OCI-LY7 (cell line): ENCODE measurements around the gene ERCC6L2. TPM values are rescaled to one million over a fixed set of nuclear protein-coding genes. Genes with fewer than 3 reads are reported as not detected.

Experiments used
- BruUV-seq: library from RNA; stranded (reverse); fragments of 400-500 nt; replicated peaks from 2 replicates; lab custom pipeline; 2021; lab: Mats Ljungman, UMichigan
- CTCF ChIA-PET: fragments of 300-600 bp; sonication (Branson Sonifier 250); formaldehyde crosslinking; loops from one replicate; lab custom pipeline; 2022; ENCODE audit warnings: antibody characterized with exemption; ENCODE audit not compliant: unreplicated experiment; lab: Charles Lee
- POLR2A ChIA-PET: fragments of 300-600 bp; sonication (Branson Sonifier 250); formaldehyde crosslinking; loops from one replicate; lab custom pipeline; 2022; ENCODE audit warnings: antibody characterized with exemption; lab: Charles Lee
- DNase-seq: peaks from one replicate; pipeline ENCODE4 v3.0.0-alpha.2; 2015; ENCODE audit warnings: low spot score
- H2AFZ ChIP-seq: fragments of 200-600 bp; sonication (generic), shearing (Covaris generic); 2 replicates; pipeline ENCODE4 v1.6.1; 2014; ENCODE audit warnings: mild to moderate bottlenecking, antibody characterized with exemption, low read length, moderate library complexity
- H3K27ac ChIP-seq: fragments of 200-600 bp; sonication (generic); 2 replicates; pipeline ENCODE4 v1.5.1; 2014; ENCODE audit warnings: mixed run types, low read depth, mild to moderate bottlenecking, moderate library complexity, low read length, inconsistent platforms; ENCODE audit not compliant: poor library complexity, severe bottlenecking
- H3K36me3 ChIP-seq: fragments of 200-600 bp; sonication (generic); 2 replicates; pipeline ENCODE4 v1.6.1; 2014; ENCODE audit warnings: mild to moderate bottlenecking, antibody characterized with exemption, low read length, moderate library complexity, mixed read lengths; ENCODE audit not compliant: insufficient read depth
- H3K4me1 ChIP-seq: fragments of 200-600 bp; sonication (generic); 2 replicates; pipeline ENCODE4 v1.5.1; 2014; ENCODE audit warnings: mild to moderate bottlenecking, low read length; ENCODE audit not compliant: insufficient read depth, poor library complexity, severe bottlenecking
- H3K4me2 ChIP-seq: fragments of 200-600 bp; sonication (generic); 2 replicates; pipeline ENCODE4 v1.6.1; 2014; ENCODE audit warnings: mild to moderate bottlenecking, low read length
- H3K4me3 ChIP-seq: fragments of 200-600 bp; sonication (generic); 2 replicates; pipeline ENCODE4 v1.5.1; 2014; ENCODE audit warnings: mild to moderate bottlenecking, low read depth, low read length; ENCODE audit not compliant: poor library complexity, severe bottlenecking
- H3K79me2 ChIP-seq: fragments of 200-600 bp; sonication (generic); 2 replicates; pipeline ENCODE4 v1.6.1; 2016; ENCODE audit warnings: low read depth, mild to moderate bottlenecking, low read length, moderate library complexity, mixed read lengths; ENCODE audit not compliant: insufficient read depth
- H3K9me2 ChIP-seq: fragments of 200-600 bp; sonication (generic); 2 replicates; pipeline ENCODE4 v1.6.1; 2016; ENCODE audit warnings: mild to moderate bottlenecking, low read length, mixed read lengths; ENCODE audit not compliant: insufficient read depth
- H3K9me3 ChIP-seq: fragments of 200-600 bp; sonication (generic); 2 replicates; pipeline ENCODE4 v1.6.1; 2014; ENCODE audit warnings: mild to moderate bottlenecking, mixed run types, low read length, mixed read lengths
- H4K20me1 ChIP-seq: fragments of 200-600 bp; sonication (generic); 2 replicates; pipeline ENCODE4 v1.6.1; 2014; ENCODE audit warnings: mild to moderate bottlenecking, antibody characterized with exemption, low read length, moderate library complexity, mixed read lengths; ENCODE audit not compliant: insufficient read depth
- EZH2phosphoT487 ChIP-seq: fragments of 200-600 bp; sonication (generic); IDR thresholded peaks from 2 replicates; pipeline ENCODE4 v1.6.1; 2018; ENCODE audit warnings: low read depth, borderline replicate concordance, mild to moderate bottlenecking, mixed run types, antibody characterized with exemption, low read length, moderate library complexity, mixed read lengths
- intact Hi-C: fragments of 100-400 bp; cut with micrococcal nuclease; formaldehyde crosslinking; loops from one replicate; pipeline ENCODE4 v1.10.0; 2022; ENCODE audit not compliant: unreplicated experiment
- total RNA-seq, 2 experiments: library from RNA; depleted of rRNA in 1 of 2; stranded (reverse); fragments of >200 nt in 1 of 2; shearing (Covaris generic) in 1 of 2; gene quantifications; 2 replicates each; pipeline ENCODE4 v1.2.3, GENCODE V29; 2014 to 2022
- TF ChIP-seq, protein P1 (sequence below): fragments of 200-600 bp; sonication (generic); conservative IDR thresholded peaks from 2 replicates; pipeline ENCODE4 v1.5.1; 2014; ENCODE audit warnings: mild to moderate bottlenecking, antibody characterized with exemption, low read length, moderate library complexity, mixed read lengths

ERCC6L2 gene
- total RNA-seq, 2 experiments from 2014 or later: 34.9 to 38.7 TPM

DNA sequence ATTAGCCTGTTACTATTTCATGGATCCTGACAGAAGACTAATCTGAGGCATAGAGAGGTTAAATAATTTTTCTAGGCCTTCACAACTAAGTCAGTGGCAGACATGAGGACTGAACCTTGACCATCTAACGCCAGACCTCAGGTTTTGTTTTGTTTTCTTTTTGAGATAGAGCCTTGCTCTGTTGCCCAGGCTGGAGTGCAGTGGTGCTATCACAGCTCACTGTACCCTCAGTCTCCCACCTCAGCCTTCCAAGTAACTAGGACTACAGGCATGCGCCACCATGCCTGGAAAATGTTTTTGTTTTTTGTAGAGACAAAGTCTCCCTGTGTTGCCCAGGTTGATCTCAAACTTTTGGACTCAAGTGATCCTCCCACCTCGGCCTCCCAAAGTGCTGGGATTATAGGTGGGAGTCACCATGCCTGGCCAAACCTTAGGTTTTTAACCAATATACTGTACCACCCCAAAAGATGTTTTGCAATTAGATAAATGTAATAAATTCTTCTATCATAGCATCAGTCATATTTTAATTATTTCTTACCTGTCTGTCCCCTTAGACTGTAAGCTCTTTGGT is 35.4 kb downstream of the ERCC6L2 start:
- H3K4me3 ChIP-seq: no peak overlapping the region
- no peak for DNase-seq
- H4K20me1 ChIP-seq: no peaks in the 10 kb centered on the region
- no peaks in the 10 kb centered on the region for H3K4me1 ChIP-seq
- H3K9me2 ChIP-seq: no peaks in the 10 kb centered on the region
- TF ChIP-seq EZH2phosphoT487: no peak
- TF ChIP-seq, protein P1, sequence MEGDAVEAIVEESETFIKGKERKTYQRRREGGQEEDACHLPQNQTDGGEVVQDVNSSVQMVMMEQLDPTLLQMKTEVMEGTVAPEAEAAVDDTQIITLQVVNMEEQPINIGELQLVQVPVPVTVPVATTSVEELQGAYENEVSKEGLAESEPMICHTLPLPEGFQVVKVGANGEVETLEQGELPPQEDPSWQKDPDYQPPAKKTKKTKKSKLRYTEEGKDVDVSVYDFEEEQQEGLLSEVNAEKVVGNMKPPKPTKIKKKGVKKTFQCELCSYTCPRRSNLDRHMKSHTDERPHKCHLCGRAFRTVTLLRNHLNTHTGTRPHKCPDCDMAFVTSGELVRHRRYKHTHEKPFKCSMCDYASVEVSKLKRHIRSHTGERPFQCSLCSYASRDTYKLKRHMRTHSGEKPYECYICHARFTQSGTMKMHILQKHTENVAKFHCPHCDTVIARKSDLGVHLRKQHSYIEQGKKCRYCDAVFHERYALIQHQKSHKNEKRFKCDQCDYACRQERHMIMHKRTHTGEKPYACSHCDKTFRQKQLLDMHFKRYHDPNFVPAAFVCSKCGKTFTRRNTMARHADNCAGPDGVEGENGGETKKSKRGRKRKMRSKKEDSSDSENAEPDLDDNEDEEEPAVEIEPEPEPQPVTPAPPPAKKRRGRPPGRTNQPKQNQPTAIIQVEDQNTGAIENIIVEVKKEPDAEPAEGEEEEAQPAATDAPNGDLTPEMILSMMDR: no peak
- H3K27ac ChIP-seq: no peak overlapping the region
- intact Hi-C loops: no loop called here
- H3K36me3 ChIP-seq: peaks cover 18% of the 10 kb centered on the region
- CTCF ChIA-PET: no interaction called here
- H3K9me3 ChIP-seq: no peaks in the 10 kb centered on the region
- H2AFZ ChIP-seq: no peak overlapping the region
- BruUV-seq: no TSS peak
- H3K79me2 ChIP-seq: no peaks in the 10 kb centered on the region
- POLR2A ChIA-PET: interaction anchor here (1.3 kb wide), 1 partner anchor 10 kb away, joined by 5 read pairs; no protein-coding TSS in a partner anchor
- no peak overlapping the region for H3K4me2 ChIP-seq

DNA sequence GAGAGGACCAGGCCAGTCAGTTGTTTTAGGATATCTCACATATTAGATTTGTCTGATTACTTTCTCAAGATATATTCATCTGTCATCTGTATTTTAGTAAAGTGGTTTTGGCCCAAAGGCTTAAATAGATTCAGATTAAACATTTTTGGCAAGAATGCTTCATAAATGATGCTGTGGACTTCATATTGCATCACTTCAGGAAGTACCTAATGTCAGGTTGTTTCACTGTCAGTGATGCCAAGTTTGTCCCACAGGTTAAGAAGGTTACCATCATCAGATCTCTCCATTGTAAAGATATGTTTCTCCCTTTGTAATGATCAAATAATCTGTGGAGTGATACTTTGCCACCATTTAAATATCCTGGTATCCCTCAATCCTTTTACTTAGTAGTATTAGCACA is 37.3 kb downstream of the ERCC6L2 start:
- no TSS peak for BruUV-seq
- H3K4me2 ChIP-seq: no peak overlapping the region
- TF ChIP-seq, protein P1: no peak
- TF ChIP-seq EZH2phosphoT487: no peak
- H3K9me2 ChIP-seq: no peaks in the 10 kb centered on the region
- H3K79me2 ChIP-seq: no peaks in the 10 kb centered on the region
- no peaks in the 10 kb centered on the region for H3K9me3 ChIP-seq
- no peak for DNase-seq
- no peaks in the 10 kb centered on the region for H3K4me1 ChIP-seq
- no peak overlapping the region for H2AFZ ChIP-seq
- CTCF ChIA-PET: no interaction called here
- POLR2A ChIA-PET: no interaction called here
- H4K20me1 ChIP-seq: no peaks in the 10 kb centered on the region
- intact Hi-C loops: no loop called here
- peaks cover 33% of the 10 kb centered on the region for H3K36me3 ChIP-seq
- H3K27ac ChIP-seq: no peak overlapping the region
- H3K4me3 ChIP-seq: no peak overlapping the region

DNA sequence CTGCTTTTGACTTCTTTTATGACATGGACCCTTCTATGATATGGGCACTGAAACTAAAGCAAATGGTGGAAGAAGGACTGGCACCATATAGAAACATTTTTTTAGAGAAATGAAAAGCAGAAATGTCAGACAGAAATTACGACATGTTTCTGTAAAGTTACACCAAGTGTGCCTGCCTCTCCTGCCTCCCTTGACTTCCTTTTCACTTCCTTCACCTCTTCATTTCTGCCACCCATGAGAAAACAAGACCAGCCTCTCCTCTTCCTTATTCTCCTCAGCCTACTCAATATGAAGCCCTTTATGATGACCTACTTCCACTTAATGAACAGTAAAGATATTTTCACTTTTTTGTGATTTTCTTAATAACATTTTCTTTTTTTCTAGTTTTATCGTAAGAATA is 44.5 kb downstream of the ERCC6L2 start:
- H3K4me3 ChIP-seq: no peak overlapping the region
- DNase-seq: no peak
- no peaks in the 10 kb centered on the region for H3K4me1 ChIP-seq
- intact Hi-C loops: no loop called here
- no peaks in the 10 kb centered on the region for H3K9me3 ChIP-seq
- peaks cover 72% of the 10 kb centered on the region for H3K36me3 ChIP-seq
- BruUV-seq: no TSS peak
- no peaks in the 10 kb centered on the region for H4K20me1 ChIP-seq
- H3K4me2 ChIP-seq: no peak overlapping the region
- no peaks in the 10 kb centered on the region for H3K79me2 ChIP-seq
- H3K27ac ChIP-seq: no peak overlapping the region
- no peak overlapping the region for H2AFZ ChIP-seq
- H3K9me2 ChIP-seq: no peaks in the 10 kb centered on the region
- POLR2A ChIA-PET: no interaction called here
- TF ChIP-seq, protein P1: no peak
- TF ChIP-seq EZH2phosphoT487: no peak
- CTCF ChIA-PET: no interaction called here
